T-helper 2 cell treated with Interferon-gamma antibody and Interleukin-4, amounts not matched to agents 5 μg/mL and 100 μg/mL, for 36 hours (primary cell): Measurements from ENCODE around the gene HOXC11.

Experiments
- DNase-seq: peaks from one replicate; pipeline ENCODE4 v3.0.0; 2021; ENCODE audit warnings: low spot score
- H3K27ac Mint-ChIP-seq: one replicate; pipeline ENCODE4 v1.8.0; 2021; ENCODE audit warnings: mild to moderate bottlenecking, mixed read lengths
- H3K27me3 Mint-ChIP-seq: one replicate; pipeline ENCODE4 v1.8.0; 2021; ENCODE audit warnings: low read depth, mixed read lengths
- H3K36me3 Mint-ChIP-seq: one replicate; pipeline ENCODE4 v1.8.0; 2021; ENCODE audit warnings: low read depth, mixed read lengths
- H3K4me1 Mint-ChIP-seq: one replicate; pipeline ENCODE4 v1.8.0; 2021; ENCODE audit warnings: low read depth, mixed read lengths
- H3K4me3 Mint-ChIP-seq: one replicate; pipeline ENCODE4 v1.8.0; 2022; ENCODE audit warnings: mild to moderate bottlenecking, moderate library complexity, mixed read lengths
- H3K9me3 Mint-ChIP-seq: one replicate; pipeline ENCODE4 v1.8.0; 2021; ENCODE audit warnings: mixed read lengths

Gene HOXC11

DNA sequence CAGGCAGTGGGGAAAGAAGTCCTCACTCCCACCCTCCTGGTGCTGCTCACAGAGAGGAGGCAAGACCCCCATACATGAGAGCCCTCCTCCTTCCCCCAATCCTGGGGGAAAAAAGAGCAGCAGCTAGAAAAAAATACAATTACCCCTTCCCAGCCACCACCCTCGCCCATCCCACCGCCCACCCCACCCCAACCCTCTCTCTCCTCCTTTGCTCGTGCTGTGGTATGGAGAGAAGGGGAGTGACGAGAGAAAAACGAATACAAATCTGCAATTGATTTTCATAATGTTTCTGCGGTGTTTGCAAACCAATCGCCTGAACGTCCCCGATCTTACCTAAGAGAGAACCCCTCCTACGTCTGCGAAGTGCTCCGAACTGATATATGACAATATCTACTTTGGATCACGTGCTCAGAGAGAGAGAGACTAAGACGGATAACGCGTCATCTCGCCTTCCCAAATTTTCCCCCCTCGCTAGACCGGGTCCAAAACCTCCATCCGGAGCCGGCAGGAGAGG lies at the start of gene HOXC11:
Gene HOXC11, plus strand, starts transcription at position 405 of the 514 bp plus-strand sequence. CDS start 116 bp downstream, outside the sequence.
- no peak for DNase-seq
- H3K4me1 Mint-ChIP-seq: peaks cover 8% of the 10 kb centered on the region
- peak within 1 kb of the TSS; percentile 79 for H3K27ac Mint-ChIP-seq
- H3K36me3 Mint-ChIP-seq: peaks cover 2% of the 10 kb centered on the region
- H3K27me3 Mint-ChIP-seq: peaks cover 92% of the 10 kb centered on the region
- H3K4me3 Mint-ChIP-seq: peak within 1 kb of the TSS; percentile 24
- peaks cover 4% of the 10 kb centered on the region for H3K9me3 Mint-ChIP-seq

- Mint-ChIP-seq H3K4me3 (no peak overlapping the region), H3K27ac (no peak overlapping the region), H3K9me3 (no peaks in the 10 kb centered on the region), H3K4me1 (no peaks in the 10 kb centered on the region), H3K36me3 (no peaks in the 10 kb centered on the region), H3K27me3 (peaks cover 89% of the 10 kb centered on the region)
- DNase-seq: no peak
Observed at GRCh38 chr12:53924521-53925405, 48.2 kb upstream of the HOXC11 start.

- Mint-ChIP-seq H3K9me3 (no peaks in the 10 kb centered on the region), H3K27ac (no peak overlapping the region), H3K27me3 (peaks cover 94% of the 10 kb centered on the region), H3K4me3 (no peak overlapping the region), H3K4me1 (no peaks in the 10 kb centered on the region), H3K36me3 (no peaks in the 10 kb centered on the region)
- DNase-seq: no peak
Observed at GRCh38 chr12:53927220-53928029, 45.5 kb upstream of the HOXC11 start.

GRCh38 chr12:53928054-53928835 lies 44.7 kb upstream of the HOXC11 start:
- no peak overlapping the region for H3K27ac Mint-ChIP-seq
- H3K9me3 Mint-ChIP-seq: no peaks in the 10 kb centered on the region
- no peak overlapping the region for H3K4me3 Mint-ChIP-seq
- no peak for DNase-seq
- H3K27me3 Mint-ChIP-seq: peaks cover 94% of the 10 kb centered on the region
- H3K36me3 Mint-ChIP-seq: no peaks in the 10 kb centered on the region
- no peaks in the 10 kb centered on the region for H3K4me1 Mint-ChIP-seq

GRCh38 chr12:53929527-53929926 lies 43.4 kb upstream of the HOXC11 start:
- no peaks in the 10 kb centered on the region for H3K4me1 Mint-ChIP-seq
- H3K27me3 Mint-ChIP-seq: peaks cover 97% of the 10 kb centered on the region
- no peaks in the 10 kb centered on the region for H3K9me3 Mint-ChIP-seq
- no peaks in the 10 kb centered on the region for H3K36me3 Mint-ChIP-seq
- H3K27ac Mint-ChIP-seq: no peak overlapping the region
- DNase-seq: no peak
- H3K4me3 Mint-ChIP-seq: no peak overlapping the region

- no peak for DNase-seq
- H3K4me1 Mint-ChIP-seq: no peaks in the 10 kb centered on the region
- no peaks in the 10 kb centered on the region for H3K9me3 Mint-ChIP-seq
- no peaks in the 10 kb centered on the region for H3K36me3 Mint-ChIP-seq
- H3K4me3 Mint-ChIP-seq: no peak overlapping the region
- H3K27me3 Mint-ChIP-seq: peaks cover 99% of the 10 kb centered on the region
- no peak overlapping the region for H3K27ac Mint-ChIP-seq
Observed at GRCh38 chr12:53930591-53931255, 42.2 kb upstream of the HOXC11 start.

GRCh38 chr12:53931844-53932581 lies 40.9 kb upstream of the HOXC11 start:
- Mint-ChIP-seq H3K27ac (no peak overlapping the region), H3K4me3 (no peak overlapping the region), H3K4me1 (no peaks in the 10 kb centered on the region), H3K27me3 (peaks cover 98% of the 10 kb centered on the region), H3K36me3 (no peaks in the 10 kb centered on the region), H3K9me3 (no peaks in the 10 kb centered on the region)
- no peak for DNase-seq

- Mint-ChIP-seq H3K9me3 (no peaks in the 10 kb centered on the region), H3K4me1 (no peaks in the 10 kb centered on the region), H3K4me3 (no peak overlapping the region), H3K36me3 (no peaks in the 10 kb centered on the region), H3K27me3 (peaks cover 98% of the 10 kb centered on the region), H3K27ac (no peak overlapping the region)
- DNase-seq: no peak
Observed at GRCh38 chr12:53932915-53933314, 40.0 kb upstream of the HOXC11 start.

- Mint-ChIP-seq H3K27me3 (peaks cover 93% of the 10 kb centered on the region), H3K4me1 (no peaks in the 10 kb centered on the region), H3K9me3 (no peaks in the 10 kb centered on the region), H3K4me3 (no peak overlapping the region), H3K27ac (no peak overlapping the region), H3K36me3 (peaks cover 2% of the 10 kb centered on the region)
- no peak for DNase-seq
Observed at GRCh38 chr12:53935383-53936341, 37.3 kb upstream of the HOXC11 start.

- Mint-ChIP-seq H3K9me3 (no peaks in the 10 kb centered on the region), H3K4me3 (no peak overlapping the region), H3K27ac (no peak overlapping the region), H3K4me1 (no peaks in the 10 kb centered on the region), H3K27me3 (peaks cover 92% of the 10 kb centered on the region), H3K36me3 (peaks cover 2% of the 10 kb centered on the region)
- no peak for DNase-seq
Observed at GRCh38 chr12:53937099-53937498, 35.8 kb upstream of the HOXC11 start.

GRCh38 chr12:53937596-53938325 lies 35.2 kb upstream of the HOXC11 start:
- Mint-ChIP-seq H3K36me3 (peaks cover 2% of the 10 kb centered on the region), H3K4me1 (no peaks in the 10 kb centered on the region), H3K27me3 (peaks cover 91% of the 10 kb centered on the region), H3K27ac (no peak overlapping the region), H3K9me3 (no peaks in the 10 kb centered on the region), H3K4me3 (no peak overlapping the region)
- no peak for DNase-seq
